IPS-18a (cell line): ENCODE data around the gene ZNF592.
A peak's percentile ranks its signal among the peaks of the same experiment; 100 is the strongest.

ENCODE experiments used
- H3K27ac ChIP-seq: one replicate; pipeline ENCODE4 v1.5.1; 2013; ENCODE audit warnings: low read length
- H3K27me3 ChIP-seq: one replicate; pipeline ENCODE4 v1.6.1; 2013; ENCODE audit warnings: mild to moderate bottlenecking, low read length; ENCODE audit not compliant: control insufficient read depth, insufficient read depth
- H3K36me3 ChIP-seq: one replicate; pipeline ENCODE4 v1.6.1; 2013; ENCODE audit warnings: low read depth, low read length; ENCODE audit not compliant: control insufficient read depth
- H3K4me1 ChIP-seq: one replicate; pipeline ENCODE4 v1.6.1; 2013; ENCODE audit warnings: low read depth, low read length; ENCODE audit not compliant: control insufficient read depth
- H3K4me3 ChIP-seq: one replicate; pipeline ENCODE4 v1.5.1; 2013; ENCODE audit warnings: low read length
- H3K9ac ChIP-seq: one replicate; pipeline ENCODE4 v1.6.1; 2013; ENCODE audit warnings: mild to moderate bottlenecking, low read length, moderate library complexity
- H3K9me3 ChIP-seq: one replicate; pipeline ENCODE4 v1.6.1; 2013; ENCODE audit warnings: low read depth, low read length; ENCODE audit not compliant: control insufficient read depth

The ZNF592 gene

GRCh38 chr15:84748274-84749110 lies at the start of gene ZNF592:
TSS of gene ZNF592 (plus strand) at chr15:84748592. CDS start at chr15:84782676, 34,084 bp downstream.
- Histone ChIP-seq H3K9ac (peak within 1 kb of the TSS; percentile 81), H3K4me1 (peaks cover 21% of the 10 kb centered on the region), H3K36me3 (no peaks in the 10 kb centered on the region), H3K27ac (peak within 1 kb of the TSS; percentile 90), H3K4me3 (peak within 1 kb of the TSS; percentile 79), H3K27me3 (no peaks in the 10 kb centered on the region), H3K9me3 (no peaks in the 10 kb centered on the region)

GRCh38 chr15:84699538-84700191 lies 48.7 kb upstream of the ZNF592 start:
- Histone ChIP-seq H3K4me3 (no peak overlapping the region), H3K36me3 (no peaks in the 10 kb centered on the region), H3K9ac (no peak overlapping the region), H3K27me3 (no peaks in the 10 kb centered on the region), H3K27ac (no peak overlapping the region), H3K4me1 (no peaks in the 10 kb centered on the region), H3K9me3 (no peaks in the 10 kb centered on the region)

- no peaks in the 10 kb centered on the region for H3K9me3 ChIP-seq
- H3K36me3 ChIP-seq: no peaks in the 10 kb centered on the region
- H3K27me3 ChIP-seq: no peaks in the 10 kb centered on the region
- no peak overlapping the region for H3K9ac ChIP-seq
- H3K27ac ChIP-seq: no peak overlapping the region
- H3K4me1 ChIP-seq: no peaks in the 10 kb centered on the region
- no peak overlapping the region for H3K4me3 ChIP-seq
These were observed 45.4 kb upstream of the ZNF592 start for GRCh38 chr15:84702961-84703482.

GRCh38 chr15:84703808-84704207 lies 44.6 kb upstream of the ZNF592 start:
- no peaks in the 10 kb centered on the region for H3K27me3 ChIP-seq
- no peak overlapping the region for H3K4me3 ChIP-seq
- H3K9ac ChIP-seq: no peak overlapping the region
- H3K4me1 ChIP-seq: no peaks in the 10 kb centered on the region
- no peaks in the 10 kb centered on the region for H3K9me3 ChIP-seq
- peaks cover 3% of the 10 kb centered on the region for H3K36me3 ChIP-seq
- no peak overlapping the region for H3K27ac ChIP-seq

GRCh38 chr15:84714372-84714771 lies 34.0 kb upstream of the ZNF592 start:
- Histone ChIP-seq H3K9ac (peak overlapping the region; percentile 83), H3K4me1 (peaks cover 10% of the 10 kb centered on the region), H3K27ac (no peak overlapping the region), H3K27me3 (no peaks in the 10 kb centered on the region), H3K9me3 (no peaks in the 10 kb centered on the region), H3K4me3 (peak overlapping the region; percentile 89), H3K36me3 (peaks cover 9% of the 10 kb centered on the region)

GRCh38 chr15:84714821-84715220 lies 33.6 kb upstream of the ZNF592 start:
- H3K27ac ChIP-seq: no peak overlapping the region
- H3K4me3 ChIP-seq: peak overlapping the region; percentile 89
- no peaks in the 10 kb centered on the region for H3K9me3 ChIP-seq
- H3K36me3 ChIP-seq: peaks cover 9% of the 10 kb centered on the region
- H3K27me3 ChIP-seq: no peaks in the 10 kb centered on the region
- peak overlapping the region; percentile 83 for H3K9ac ChIP-seq
- peaks cover 10% of the 10 kb centered on the region for H3K4me1 ChIP-seq

- peak overlapping the region; percentile 89 for H3K4me3 ChIP-seq
- peaks cover 10% of the 10 kb centered on the region for H3K4me1 ChIP-seq
- H3K27ac ChIP-seq: peak overlapping the region; percentile 1
- H3K9me3 ChIP-seq: no peaks in the 10 kb centered on the region
- peaks cover 9% of the 10 kb centered on the region for H3K36me3 ChIP-seq
- peak overlapping the region; percentile 83 for H3K9ac ChIP-seq
- no peaks in the 10 kb centered on the region for H3K27me3 ChIP-seq
These were observed 32.9 kb upstream of the ZNF592 start for GRCh38 chr15:84715441-84716035.

GRCh38 chr15:84716036-84716732 lies 32.2 kb upstream of the ZNF592 start, which contains the start of gene SEC11A:
TSS of gene SEC11A (minus strand) at chr15:84716139. CDS start at chr15:84716075, 64 bp downstream.
- Histone ChIP-seq H3K27me3 (no peaks in the 10 kb centered on the region), H3K4me3 (peak within 1 kb of the TSS; percentile 89), H3K4me1 (peaks cover 10% of the 10 kb centered on the region), H3K27ac (peak within 1 kb of the TSS; percentile 1), H3K9ac (peak within 1 kb of the TSS; percentile 83), H3K36me3 (peaks cover 4% of the 10 kb centered on the region), H3K9me3 (no peaks in the 10 kb centered on the region)

GRCh38 chr15:84721371-84721770 lies 27.0 kb upstream of the ZNF592 start:
- Histone ChIP-seq H3K36me3 (no peaks in the 10 kb centered on the region), H3K27ac (no peak overlapping the region), H3K9me3 (no peaks in the 10 kb centered on the region), H3K4me1 (peaks cover 3% of the 10 kb centered on the region), H3K4me3 (no peak overlapping the region), H3K27me3 (no peaks in the 10 kb centered on the region), H3K9ac (no peak overlapping the region)

GRCh38 chr15:84722628-84723027 lies 25.8 kb upstream of the ZNF592 start:
- H3K27ac ChIP-seq: no peak overlapping the region
- H3K4me3 ChIP-seq: no peak overlapping the region
- no peaks in the 10 kb centered on the region for H3K4me1 ChIP-seq
- H3K36me3 ChIP-seq: no peaks in the 10 kb centered on the region
- H3K9me3 ChIP-seq: no peaks in the 10 kb centered on the region
- no peak overlapping the region for H3K9ac ChIP-seq
- no peaks in the 10 kb centered on the region for H3K27me3 ChIP-seq

GRCh38 chr15:84725001-84725491 lies 23.3 kb upstream of the ZNF592 start:
- H3K27ac ChIP-seq: no peak overlapping the region
- H3K27me3 ChIP-seq: no peaks in the 10 kb centered on the region
- H3K36me3 ChIP-seq: no peaks in the 10 kb centered on the region
- H3K4me1 ChIP-seq: no peaks in the 10 kb centered on the region
- H3K9me3 ChIP-seq: no peaks in the 10 kb centered on the region
- H3K9ac ChIP-seq: no peak overlapping the region
- H3K4me3 ChIP-seq: no peak overlapping the region
